Upper lobe of right lung (tissue), 1 donor: ENCODE results near the gene SNX20. TPM values are rescaled to one million over a fixed set of nuclear protein-coding genes. Genes with fewer than 3 reads are reported as not detected.

Experiments used
- ATAC-seq: fragments of 200-7000 bp; cut with Tn5 transposase; one replicate; pipeline ENCODE4 v1.9.1; 2020; ENCODE audit warnings: mild to moderate bottlenecking, moderate library complexity
- DNase-seq: peaks from one replicate; pipeline ENCODE4 v3.0.0-alpha.2; 2020
- H3K27ac ChIP-seq: fragments of 200-600 bp; one replicate; pipeline ENCODE4 v1.8.0; 2022
- H3K27me3 ChIP-seq: fragments of 200-600 bp; one replicate; pipeline ENCODE4 v1.8.0; 2022; ENCODE audit warnings: mild to moderate bottlenecking
- H3K36me3 ChIP-seq: fragments of 200-600 bp; one replicate; pipeline ENCODE4 v1.8.0; 2022
- H3K4me1 ChIP-seq: fragments of 200-600 bp; one replicate; pipeline ENCODE4 v1.8.0; 2022
- H3K4me3 ChIP-seq: fragments of 200-600 bp; one replicate; pipeline ENCODE4 v1.8.0; 2022; ENCODE audit warnings: mild to moderate bottlenecking
- H3K9me3 ChIP-seq: fragments of 200-600 bp; one replicate; pipeline ENCODE4 v1.8.0; 2022
- CTCF ChIP-seq: fragments of 200-600 bp; IDR thresholded peaks from one replicate; pipeline ENCODE4 v1.8.0; 2022; ENCODE audit warnings: antibody characterized with exemption
- intact Hi-C: fragments of 100-400 bp; cut with DNase I; formaldehyde crosslinking; loops from one replicate; pipeline ENCODE4 v1.11.0; 2022
- total RNA-seq: library from RNA; stranded (reverse); fragmentation: NEBNext Ultra II Directional; extraction: Animal tissue kit (Norgen Biotek cat#: 25700); gene quantifications from one replicate; pipeline ENCODE4 v1.2.1, GENCODE V29; 2021
- donor health status: DM: no; HTN: yes; CAD: no; lungs with severe emphysema.

SNX20 gene
- total RNA-seq, 1 donor from 2014 or later = 9.2 TPM

GRCh38 chr16:50641818-50642187 is 39.3 kb downstream of the SNX20 start:
- TF ChIP-seq CTCF = no peak
- Histone ChIP-seq H3K27me3 (no peaks in the 10 kb centered on the region), H3K36me3 (no peaks in the 10 kb centered on the region), H3K4me1 (no peaks in the 10 kb centered on the region), H3K9me3 (no peaks in the 10 kb centered on the region), H3K4me3 (no peak overlapping the region), H3K27ac (no peak overlapping the region)
- ATAC-seq (no peak), DNase-seq (no peak)
- intact Hi-C loops = no loop called here

DNA sequence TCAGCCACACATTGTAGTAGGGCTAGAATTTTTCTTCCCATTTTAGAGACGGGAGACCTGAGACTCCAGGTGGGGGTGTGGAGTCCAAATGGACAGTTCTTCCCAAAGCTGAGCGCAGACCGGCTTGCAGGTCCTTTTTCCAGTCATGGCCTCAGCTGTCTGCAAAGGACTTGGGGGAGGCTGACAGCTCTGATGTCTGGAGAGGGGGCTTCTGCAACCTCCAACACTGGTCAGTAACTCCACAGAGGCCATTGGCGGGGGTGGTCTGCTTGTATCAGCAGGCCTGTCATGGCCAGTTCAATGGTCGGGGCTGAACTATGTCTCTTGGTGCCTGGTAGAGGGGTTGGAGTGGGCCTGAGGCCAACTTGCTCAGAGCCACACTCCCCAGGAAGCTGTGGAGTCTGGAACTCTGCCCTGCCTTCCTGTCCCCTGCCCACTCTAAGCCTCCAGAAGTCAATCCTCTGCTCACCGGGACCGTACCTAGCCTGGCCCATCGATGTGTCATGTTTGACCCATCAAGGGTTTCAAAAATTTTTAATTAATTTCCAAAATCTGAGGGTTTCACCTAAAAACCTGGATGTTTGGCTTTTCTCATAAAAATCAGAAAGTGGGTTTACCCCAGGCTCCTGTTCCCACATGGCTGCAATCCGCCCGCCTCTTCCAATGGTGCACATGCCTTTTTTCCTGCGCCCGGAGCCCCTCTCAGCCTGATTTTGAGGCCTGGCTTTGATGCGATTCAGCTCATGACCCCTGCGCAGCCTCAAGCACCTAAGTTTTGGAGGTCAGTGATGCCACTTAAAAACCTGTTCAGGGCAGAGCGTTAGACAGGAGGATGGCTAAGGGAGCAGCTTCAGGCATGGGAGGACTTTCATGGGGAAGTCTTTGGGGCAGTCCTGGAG is 39.9 kb downstream of the SNX20 start:
- Histone ChIP-seq H3K27me3 (no peaks in the 10 kb centered on the region), H3K36me3 (no peaks in the 10 kb centered on the region), H3K9me3 (no peaks in the 10 kb centered on the region), H3K4me3 (no peak overlapping the region), H3K4me1 (no peaks in the 10 kb centered on the region), H3K27ac (no peak overlapping the region)
- no peak for TF ChIP-seq CTCF
- ATAC-seq = no peak
- DNase-seq = no peak
- intact Hi-C loops = no loop called here

- H3K27me3 ChIP-seq = no peaks in the 10 kb centered on the region
- intact Hi-C loops = no loop called here
- TF ChIP-seq CTCF = no peak
- no peak for ATAC-seq
- H3K9me3 ChIP-seq = no peaks in the 10 kb centered on the region
- H3K27ac ChIP-seq = no peak overlapping the region
- H3K36me3 ChIP-seq = no peaks in the 10 kb centered on the region
- H3K4me3 ChIP-seq = no peak overlapping the region
- H3K4me1 ChIP-seq = no peaks in the 10 kb centered on the region
- DNase-seq = no peak
Observed at GRCh38 chr16:50640391-50640790, 40.7 kb downstream of the SNX20 start.

GRCh38 chr16:50638816-50639670 is 42.1 kb downstream of the SNX20 start:
- no peak for TF ChIP-seq CTCF
- H3K9me3 ChIP-seq = no peaks in the 10 kb centered on the region
- ATAC-seq = no peak

DNA sequence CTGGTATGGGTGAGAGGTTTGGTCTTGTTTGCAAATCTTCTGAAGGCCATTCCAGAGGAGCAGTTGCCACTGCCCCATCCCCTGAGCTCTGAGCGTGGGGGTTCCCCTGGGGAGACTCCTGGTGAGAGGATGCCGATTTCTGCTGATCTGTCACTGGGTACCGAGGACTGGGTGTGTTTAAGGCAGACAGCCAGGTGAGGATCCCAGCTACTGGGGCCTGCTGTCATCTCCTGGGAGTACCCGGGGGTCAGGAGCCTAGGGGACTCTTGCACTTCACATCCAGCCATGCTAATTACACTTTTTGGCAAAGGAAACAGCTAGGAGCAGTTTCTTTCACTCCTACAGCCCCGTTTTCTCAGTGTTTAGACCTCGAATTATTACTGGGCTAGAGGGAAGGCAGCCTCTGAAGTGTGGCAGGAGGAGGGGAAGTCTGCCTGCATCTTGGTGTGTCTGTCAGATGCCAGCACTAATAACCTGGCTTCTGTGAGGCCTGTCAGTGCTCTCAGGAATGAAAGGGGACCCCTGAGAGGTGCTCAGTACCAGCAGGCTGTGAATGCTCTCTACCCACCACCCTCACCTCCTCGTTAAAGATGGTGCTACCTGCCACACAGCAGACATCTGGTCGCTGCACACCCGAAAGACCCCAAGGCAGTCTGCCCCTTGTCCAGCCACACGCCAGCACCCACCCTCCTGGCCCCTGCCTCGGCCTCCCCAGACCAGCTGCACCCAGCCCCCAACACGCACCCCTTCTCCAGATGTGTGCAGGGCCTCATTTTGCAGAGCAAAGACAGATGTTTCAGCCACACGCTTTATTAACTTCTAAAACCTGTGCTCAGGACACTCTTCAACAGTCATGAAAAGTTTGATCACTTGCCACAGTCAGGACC is 43.2 kb downstream of the SNX20 start:
- TF ChIP-seq CTCF = no peak
- Histone ChIP-seq H3K27ac (no peak overlapping the region), H3K27me3 (no peaks in the 10 kb centered on the region), H3K4me3 (no peak overlapping the region), H3K9me3 (no peaks in the 10 kb centered on the region), H3K4me1 (no peaks in the 10 kb centered on the region), H3K36me3 (peaks cover 6% of the 10 kb centered on the region)
- intact Hi-C loops = no loop called here
- no peak for ATAC-seq
- no peak for DNase-seq

More at GRCh38 chr16:50638816-50639670, 42.1 kb downstream of the SNX20 start:
- H3K4me1 ChIP-seq = no peaks in the 10 kb centered on the region
- peaks cover 4% of the 10 kb centered on the region for H3K36me3 ChIP-seq
- no peaks in the 10 kb centered on the region for H3K27me3 ChIP-seq
- intact Hi-C loops = no loop called here
- no peak overlapping the region for H3K4me3 ChIP-seq
- no peak for DNase-seq
- H3K27ac ChIP-seq = no peak overlapping the region
